Measurements from ENCODE around the gene IKZF1. TPM values are rescaled to one million over a fixed set of nuclear protein-coding genes. Genes with fewer than 3 reads are reported as not detected.

Gene IKZF1
- polyA plus RNA-seq, 2 donors, result 1.0 to 1.1 TPM

GRCh38 chr7:50282813-50283605 lies 21.5 kb upstream of the IKZF1 start:
- Histone ChIP-seq H3K27ac (ENCODE audit: low read depth in 2 of 2, low read length in 1 of 2) (no peak overlapping the region), H3K36me3 (ENCODE audit: control insufficient read depth in 2 of 2, insufficient read depth in 2 of 2, low read length in 1 of 2) (no peaks in the 10 kb centered on the region), H3K9me3 (ENCODE audit: control insufficient read depth in 2 of 2, insufficient read depth in 1 of 2, low read depth in 1 of 2, low read length in 1 of 2) (peaks cover 0 to 5% of the 10 kb centered on the region in 2 donors), H3K4me1 (ENCODE audit: control insufficient read depth in 2 of 2, insufficient read depth in 2 of 2, low read length in 1 of 2) (no peaks in the 10 kb centered on the region), H3K4me3 (ENCODE audit: low read depth in 1 of 2, low read length in 2 of 2) (no peak overlapping the region), H3K27me3 (ENCODE audit: control insufficient read depth in 1 of 2, insufficient read depth in 2 of 2, low read length in 2 of 2) (no peaks in the 10 kb centered on the region)
- 62 to 67% methylated on average over 11 of the region's 11 CpGs for WGBS, 2 donors

- WGBS, 2 donors, result 80% methylated on average over 4 of the region's 4 CpGs
Observed at GRCh38 chr7:50283731-50284130, 20.8 kb upstream of the IKZF1 start.

GRCh38 chr7:50284296-50284695 lies 20.2 kb upstream of the IKZF1 start:
- WGBS, 2 donors, result 81 to 89% methylated on average over 3 of the region's 3 CpGs
- H3K4me3 ChIP-seq (ENCODE audit: low read depth in 1 of 2, low read length in 2 of 2), result no peak overlapping the region

More at GRCh38 chr7:50283731-50284130, 20.8 kb upstream of the IKZF1 start:
- peaks cover 0 to 5% of the 10 kb centered on the region in 2 donors for H3K9me3 ChIP-seq (ENCODE audit: control insufficient read depth in 2 of 2, insufficient read depth in 1 of 2, low read depth in 1 of 2, low read length in 1 of 2)
- H3K4me1 ChIP-seq (ENCODE audit: control insufficient read depth in 2 of 2, insufficient read depth in 2 of 2, low read length in 1 of 2), result no peaks in the 10 kb centered on the region
- no peaks in the 10 kb centered on the region for H3K27me3 ChIP-seq (ENCODE audit: control insufficient read depth in 1 of 2, insufficient read depth in 2 of 2, low read length in 2 of 2)
- H3K4me3 ChIP-seq (ENCODE audit: low read depth in 1 of 2, low read length in 2 of 2), result no peak overlapping the region
- H3K36me3 ChIP-seq (ENCODE audit: control insufficient read depth in 2 of 2, insufficient read depth in 2 of 2, low read length in 1 of 2), result no peaks in the 10 kb centered on the region
- H3K27ac ChIP-seq (ENCODE audit: low read depth in 2 of 2, low read length in 1 of 2), result no peak overlapping the region

GRCh38 chr7:50285269-50285668 lies 19.2 kb upstream of the IKZF1 start:
- Histone ChIP-seq H3K4me1 (ENCODE audit: control insufficient read depth in 2 of 2, insufficient read depth in 2 of 2, low read length in 1 of 2) (no peaks in the 10 kb centered on the region), H3K36me3 (ENCODE audit: control insufficient read depth in 2 of 2, insufficient read depth in 2 of 2, low read length in 1 of 2) (no peaks in the 10 kb centered on the region), H3K27ac (ENCODE audit: low read depth in 2 of 2, low read length in 1 of 2) (no peak overlapping the region), H3K9me3 (ENCODE audit: control insufficient read depth in 2 of 2, insufficient read depth in 1 of 2, low read depth in 1 of 2, low read length in 1 of 2) (peaks cover 0 to 5% of the 10 kb centered on the region in 2 donors), H3K27me3 (ENCODE audit: control insufficient read depth in 1 of 2, insufficient read depth in 2 of 2, low read length in 2 of 2) (no peaks in the 10 kb centered on the region), H3K4me3 (ENCODE audit: low read depth in 1 of 2, low read length in 2 of 2) (no peak overlapping the region)
- WGBS, 2 donors, result 58 to 70% methylated on average over 4 of the region's 4 CpGs

More at GRCh38 chr7:50284296-50284695, 20.2 kb upstream of the IKZF1 start:
- no peaks in the 10 kb centered on the region for H3K36me3 ChIP-seq (ENCODE audit: control insufficient read depth in 2 of 2, insufficient read depth in 2 of 2, low read length in 1 of 2)
- no peaks in the 10 kb centered on the region for H3K27me3 ChIP-seq (ENCODE audit: control insufficient read depth in 1 of 2, insufficient read depth in 2 of 2, low read length in 2 of 2)
- peaks cover 0 to 5% of the 10 kb centered on the region in 2 donors for H3K9me3 ChIP-seq (ENCODE audit: control insufficient read depth in 2 of 2, insufficient read depth in 1 of 2, low read depth in 1 of 2, low read length in 1 of 2)
- no peak overlapping the region for H3K27ac ChIP-seq (ENCODE audit: low read depth in 2 of 2, low read length in 1 of 2)
- no peaks in the 10 kb centered on the region for H3K4me1 ChIP-seq (ENCODE audit: control insufficient read depth in 2 of 2, insufficient read depth in 2 of 2, low read length in 1 of 2)

GRCh38 chr7:50287129-50287528 lies 17.4 kb upstream of the IKZF1 start:
- no peak overlapping the region for H3K27ac ChIP-seq (ENCODE audit: low read depth in 2 of 2, low read length in 1 of 2)
- no peaks in the 10 kb centered on the region for H3K27me3 ChIP-seq (ENCODE audit: control insufficient read depth in 1 of 2, insufficient read depth in 2 of 2, low read length in 2 of 2)
- H3K36me3 ChIP-seq (ENCODE audit: control insufficient read depth in 2 of 2, insufficient read depth in 2 of 2, low read length in 1 of 2), result no peaks in the 10 kb centered on the region
- peaks cover 0 to 5% of the 10 kb centered on the region in 2 donors for H3K9me3 ChIP-seq (ENCODE audit: control insufficient read depth in 2 of 2, insufficient read depth in 1 of 2, low read depth in 1 of 2, low read length in 1 of 2)
- WGBS, 2 donors, result 79 to 87% methylated on average over 1 of the region's 1 CpG
- H3K4me1 ChIP-seq (ENCODE audit: control insufficient read depth in 2 of 2, insufficient read depth in 2 of 2, low read length in 1 of 2), result no peaks in the 10 kb centered on the region
- H3K4me3 ChIP-seq (ENCODE audit: low read depth in 1 of 2, low read length in 2 of 2), result no peak overlapping the region

GRCh38 chr7:50292165-50292757 lies 12.3 kb upstream of the IKZF1 start:
- Histone ChIP-seq H3K9me3 (ENCODE audit: control insufficient read depth in 2 of 2, insufficient read depth in 1 of 2, low read depth in 1 of 2, low read length in 1 of 2) (no peaks in the 10 kb centered on the region), H3K27ac (ENCODE audit: low read depth in 2 of 2, low read length in 1 of 2) (no peak overlapping the region), H3K4me1 (ENCODE audit: control insufficient read depth in 2 of 2, insufficient read depth in 2 of 2, low read length in 1 of 2) (no peaks in the 10 kb centered on the region), H3K36me3 (ENCODE audit: control insufficient read depth in 2 of 2, insufficient read depth in 2 of 2, low read length in 1 of 2) (no peaks in the 10 kb centered on the region), H3K4me3 (ENCODE audit: low read depth in 1 of 2, low read length in 2 of 2) (no peak overlapping the region), H3K27me3 (ENCODE audit: control insufficient read depth in 1 of 2, insufficient read depth in 2 of 2, low read length in 2 of 2) (peaks cover 0 to 4% of the 10 kb centered on the region in 2 donors)

GRCh38 chr7:50292763-50293162 lies 11.8 kb upstream of the IKZF1 start:
- Histone ChIP-seq H3K9me3 (ENCODE audit: control insufficient read depth in 2 of 2, insufficient read depth in 1 of 2, low read depth in 1 of 2, low read length in 1 of 2) (no peaks in the 10 kb centered on the region), H3K4me1 (ENCODE audit: control insufficient read depth in 2 of 2, insufficient read depth in 2 of 2, low read length in 1 of 2) (no peaks in the 10 kb centered on the region), H3K4me3 (ENCODE audit: low read depth in 1 of 2, low read length in 2 of 2) (no peak overlapping the region), H3K36me3 (ENCODE audit: control insufficient read depth in 2 of 2, insufficient read depth in 2 of 2, low read length in 1 of 2) (no peaks in the 10 kb centered on the region), H3K27me3 (ENCODE audit: control insufficient read depth in 1 of 2, insufficient read depth in 2 of 2, low read length in 2 of 2) (peaks cover 0 to 4% of the 10 kb centered on the region in 2 donors), H3K27ac (ENCODE audit: low read depth in 2 of 2, low read length in 1 of 2) (no peak overlapping the region)

GRCh38 chr7:50293509-50294179 lies 10.9 kb upstream of the IKZF1 start:
- no peak overlapping the region for H3K4me3 ChIP-seq (ENCODE audit: low read depth in 1 of 2, low read length in 2 of 2)
- no peaks in the 10 kb centered on the region for H3K36me3 ChIP-seq (ENCODE audit: control insufficient read depth in 2 of 2, insufficient read depth in 2 of 2, low read length in 1 of 2)
- 83 to 89% methylated on average over 7 of the region's 7 CpGs for WGBS, 2 donors

GRCh38 chr7:50295133-50295532 lies 9.4 kb upstream of the IKZF1 start:
- WGBS, 2 donors, result 71 to 73% methylated on average over 5 of the region's 5 CpGs
- Histone ChIP-seq H3K36me3 (ENCODE audit: control insufficient read depth in 2 of 2, insufficient read depth in 2 of 2, low read length in 1 of 2) (no peaks in the 10 kb centered on the region), H3K27ac (ENCODE audit: low read depth in 2 of 2, low read length in 1 of 2) (no peak overlapping the region), H3K9me3 (ENCODE audit: control insufficient read depth in 2 of 2, insufficient read depth in 1 of 2, low read depth in 1 of 2, low read length in 1 of 2) (no peaks in the 10 kb centered on the region), H3K27me3 (ENCODE audit: control insufficient read depth in 1 of 2, insufficient read depth in 2 of 2, low read length in 2 of 2) (peaks cover 0 to 4% of the 10 kb centered on the region in 2 donors), H3K4me3 (ENCODE audit: low read depth in 1 of 2, low read length in 2 of 2) (no peak overlapping the region), H3K4me1 (ENCODE audit: control insufficient read depth in 2 of 2, insufficient read depth in 2 of 2, low read length in 1 of 2) (no peaks in the 10 kb centered on the region)

More at GRCh38 chr7:50293509-50294179, 10.9 kb upstream of the IKZF1 start:
- no peaks in the 10 kb centered on the region for H3K4me1 ChIP-seq (ENCODE audit: control insufficient read depth in 2 of 2, insufficient read depth in 2 of 2, low read length in 1 of 2)
- H3K27me3 ChIP-seq (ENCODE audit: control insufficient read depth in 1 of 2, insufficient read depth in 2 of 2, low read length in 2 of 2), result peaks cover 0 to 4% of the 10 kb centered on the region in 2 donors
- H3K27ac ChIP-seq (ENCODE audit: low read depth in 2 of 2, low read length in 1 of 2), result no peak overlapping the region
- no peaks in the 10 kb centered on the region for H3K9me3 ChIP-seq (ENCODE audit: control insufficient read depth in 2 of 2, insufficient read depth in 1 of 2, low read depth in 1 of 2, low read length in 1 of 2)
